HEK293 (cell line): ENCODE measurements around the gene SS18.

ENCODE experiments used
- CTCF ChIA-PET: fragments of 350-600 bp; formaldehyde crosslinking; extraction: SDS; loops from one replicate; lab custom pipeline; 2021; ENCODE audit warnings: antibody characterized with exemption; lab: Yijun Ruan, JAX
- POLR2A ChIA-PET: fragments of 300-600 bp; formaldehyde crosslinking; extraction: SDS; loops from one replicate; lab custom pipeline; 2020; ENCODE audit warnings: antibody characterized with exemption, inconsistent platforms; lab: Yijun Ruan, JAX
- H3K27ac ChIP-seq: fragments of 200-500 bp; sonication (Bioruptor generic); 2 replicates; pipeline ENCODE4 v1.5.1; 2014; ENCODE audit warnings: low read depth, low read length, control low read depth, inconsistent platforms; ENCODE audit errors: extremely low read depth
- H3K36me3 ChIP-seq, 2 experiments: fragments of 200-500 bp in 1 of 2; sonication (Bioruptor generic) in 1 of 2; 1 replicate in 1 of 2; 2 replicates in 1 of 2; pipeline ENCODE4 v1.5.1; 2014 to 2017; ENCODE audit warnings: inconsistent platforms in 2 of 2, low read length in 2 of 2; ENCODE audit not compliant: control insufficient read depth in 2 of 2, insufficient read depth in 1 of 2
- H3K4me1 ChIP-seq: fragments of 200-500 bp; sonication (Bioruptor generic); 2 replicates; pipeline ENCODE4 v1.5.1; 2014; ENCODE audit warnings: mild to moderate bottlenecking, low read length, inconsistent platforms; ENCODE audit not compliant: control insufficient read depth, insufficient read depth
- H3K4me3 ChIP-seq: 2 replicates; pipeline ENCODE4 v1.5.1; 2011; ENCODE audit warnings: low read depth, mild to moderate bottlenecking, control low read depth, low read length, moderate library complexity
- H3K9me3 ChIP-seq: fragments of 200-500 bp; sonication (Bioruptor generic); 2 replicates; pipeline ENCODE4 v1.5.1; 2014; ENCODE audit warnings: low read depth, low read length, inconsistent platforms; ENCODE audit not compliant: control insufficient read depth, insufficient read depth
- EGR2 ChIP-seq: fragments of 450-650 bp; formaldehyde crosslinking; IDR thresholded peaks from 2 replicates; pipeline ENCODE4 v1.5.1; 2016; ENCODE audit warnings: low read depth, missing biosample characterization, missing genetic modification characterization
- GLIS1 ChIP-seq: fragments of 450-650 bp; formaldehyde crosslinking; IDR thresholded peaks from 2 replicates; pipeline ENCODE4 v1.5.1; 2016; ENCODE audit warnings: missing biosample characterization, missing genetic modification characterization
- GLIS2 ChIP-seq: fragments of 450-650 bp; formaldehyde crosslinking; IDR thresholded peaks from 2 replicates; pipeline ENCODE4 v1.5.1; 2016; ENCODE audit warnings: missing biosample characterization, missing genetic modification characterization
- KLF9 ChIP-seq: fragments of 450-650 bp; formaldehyde crosslinking; IDR thresholded peaks from 2 replicates; pipeline ENCODE4 v1.5.1; 2016; ENCODE audit warnings: missing biosample characterization, missing genetic modification characterization, low read depth
- PBX3 ChIP-seq: sonication (generic); formaldehyde crosslinking; IDR thresholded peaks from 2 replicates; pipeline ENCODE4 v1.8.1; 2022; ENCODE audit warnings: mild to moderate bottlenecking, moderate library complexity, missing genetic modification reagents
- PRDM1 ChIP-seq: fragments of 450-650 bp; formaldehyde crosslinking; IDR thresholded peaks from 2 replicates; pipeline ENCODE4; 2016; ENCODE audit warnings: missing biosample characterization, missing genetic modification characterization
- PRDM4 ChIP-seq: fragments of 450-650 bp; formaldehyde crosslinking; IDR thresholded peaks from 2 replicates; pipeline ENCODE4 v1.5.1; 2017; ENCODE audit warnings: missing biosample characterization, missing genetic modification characterization
- TRIM28 ChIP-seq: IDR thresholded peaks from 2 replicates; pipeline ENCODE4 v1.6.1; 2011; ENCODE audit warnings: low read length, control low read depth, borderline replicate concordance
- ZBTB10 ChIP-seq: fragments of 450-650 bp; formaldehyde crosslinking; IDR thresholded peaks from 2 replicates; pipeline ENCODE4 v1.5.1; 2016; ENCODE audit warnings: missing biosample characterization, missing genetic modification characterization
- ZNF175 ChIP-seq: fragments of 450-650 bp; formaldehyde crosslinking; IDR thresholded peaks from 2 replicates; pipeline ENCODE4 v1.5.1; 2016; ENCODE audit warnings: missing biosample characterization, missing genetic modification characterization
- ZNF184 ChIP-seq: fragments of 450-650 bp; IDR thresholded peaks from 2 replicates; pipeline ENCODE4 v1.5.1; 2018; ENCODE audit warnings: missing biosample characterization, mild to moderate bottlenecking, missing genetic modification characterization
- ZNF202 ChIP-seq: fragments of 450-650 bp; formaldehyde crosslinking; IDR thresholded peaks from 2 replicates; pipeline ENCODE4 v1.5.1; 2016; ENCODE audit warnings: missing biosample characterization, missing genetic modification characterization, borderline replicate concordance
- ZNF223 ChIP-seq: fragments of 450-650 bp; formaldehyde crosslinking; IDR thresholded peaks from 2 replicates; pipeline ENCODE4 v1.5.1; 2016; ENCODE audit warnings: missing biosample characterization, missing genetic modification characterization
- ZNF266 ChIP-seq: fragments of 450-650 bp; formaldehyde crosslinking; IDR thresholded peaks from 2 replicates; pipeline ENCODE4 v1.5.1; 2016; ENCODE audit warnings: missing biosample characterization, missing genetic modification characterization, low read depth
- ZNF302 ChIP-seq: fragments of 450-650 bp; formaldehyde crosslinking; IDR thresholded peaks from 2 replicates; pipeline ENCODE4 v1.5.1; 2016; ENCODE audit warnings: missing biosample characterization, missing genetic modification characterization, low read depth
- ZNF350 ChIP-seq: fragments of 450-650 bp; formaldehyde crosslinking; IDR thresholded peaks from 2 replicates; pipeline ENCODE4 v1.5.0; 2017; ENCODE audit warnings: missing biosample characterization, mild to moderate bottlenecking, missing genetic modification characterization
- ZNF48 ChIP-seq: fragments of 450-650 bp; formaldehyde crosslinking; IDR thresholded peaks from 2 replicates; pipeline ENCODE4 v1.5.1; 2016; ENCODE audit warnings: missing biosample characterization, missing genetic modification characterization
- ZNF501 ChIP-seq: fragments of 450-650 bp; formaldehyde crosslinking; IDR thresholded peaks from 2 replicates; pipeline ENCODE4 v1.5.1; 2016; ENCODE audit warnings: missing biosample characterization, missing genetic modification characterization
- ZNF513 ChIP-seq: fragments of 450-650 bp; IDR thresholded peaks from 2 replicates; pipeline ENCODE4 v1.5.1; 2018; ENCODE audit warnings: missing biosample characterization, missing genetic modification characterization
- ZNF585B ChIP-seq: fragments of 450-650 bp; formaldehyde crosslinking; IDR thresholded peaks from 2 replicates; pipeline ENCODE4 v1.5.1; 2016; ENCODE audit warnings: missing biosample characterization, missing genetic modification characterization
- ZNF621 ChIP-seq: fragments of 450-650 bp; formaldehyde crosslinking; IDR thresholded peaks from 2 replicates; pipeline ENCODE4 v1.5.1; 2017; ENCODE audit warnings: missing biosample characterization, missing genetic modification characterization
- ZNF677 ChIP-seq: fragments of 450-650 bp; IDR thresholded peaks from 2 replicates; pipeline ENCODE4 v1.5.0; 2018; ENCODE audit warnings: missing biosample characterization, mild to moderate bottlenecking, missing genetic modification characterization, moderate library complexity
- ZNF776 ChIP-seq: fragments of 450-650 bp; formaldehyde crosslinking; IDR thresholded peaks from 2 replicates; pipeline ENCODE4 v1.5.0; 2017; ENCODE audit warnings: missing biosample characterization, missing genetic modification characterization, borderline replicate concordance
- ZNF792 ChIP-seq: fragments of 450-650 bp; formaldehyde crosslinking; IDR thresholded peaks from 2 replicates; pipeline ENCODE4 v1.5.1; 2016; ENCODE audit warnings: missing biosample characterization, missing genetic modification characterization
- ZNF830 ChIP-seq: fragments of 450-650 bp; IDR thresholded peaks from 2 replicates; pipeline ENCODE4 v1.5.0; 2018; ENCODE audit warnings: missing biosample characterization, missing genetic modification characterization, low read depth, mild to moderate bottlenecking, moderate library complexity

SS18 gene

GRCh38 chr18:26086959-26087358 is 3.5 kb downstream of the SS18 start:
- Histone ChIP-seq H3K9me3 (no peaks in the 10 kb centered on the region), H3K36me3 (peaks cover 14 to 49% of the 10 kb centered on the region in 2 experiments), H3K27ac (no peak overlapping the region), H3K4me1 (peaks cover 9% of the 10 kb centered on the region; the same call in 1 of the 2 replicates), H3K4me3 (no peak overlapping the region)
- ChIA-PET POLR2A (no interaction called here), CTCF (interaction anchor here (0.6 kb wide), 1 partner anchor 49 kb away, joined by 4 read pairs; no protein-coding TSS in a partner anchor)
- no peak for TF ChIP-seq PRDM1
- TF ChIP-seq ZNF175: no peak
- TF ChIP-seq ZNF513 (tag by site-specific recombination): no peak
- no peak for TF ChIP-seq ZNF585B
- TF ChIP-seq PBX3 (CRISPR knock-in tag): no peak
- no peak for TF ChIP-seq KLF9 (tag by site-specific recombination)
- no peak for TF ChIP-seq ZBTB10 (tag by site-specific recombination)
- no peak for TF ChIP-seq ZNF501 (tag by site-specific recombination)
- no peak for TF ChIP-seq ZNF776 (tag by site-specific recombination)
- no peak for TF ChIP-seq ZNF830 (tag by site-specific recombination)
- TF ChIP-seq ZNF677 (tag by site-specific recombination): no peak
- TF ChIP-seq ZNF350 (tag by site-specific recombination): no peak
- TF ChIP-seq TRIM28: no peak
- no peak for TF ChIP-seq GLIS1 (tag by site-specific recombination)
- TF ChIP-seq ZNF223: no peak
- TF ChIP-seq ZNF266 (tag by site-specific recombination): no peak
- no peak for TF ChIP-seq GLIS2 (tag by site-specific recombination)
- TF ChIP-seq PRDM4 (tag by site-specific recombination): no peak

GRCh38 chr18:26085056-26085455 is 5.4 kb downstream of the SS18 start:
- Histone ChIP-seq H3K9me3 (no peaks in the 10 kb centered on the region), H3K4me1 (peaks cover 9% of the 10 kb centered on the region; the same call in 1 of the 2 replicates), H3K36me3 (peaks cover 17 to 60% of the 10 kb centered on the region in 2 experiments), H3K4me3 (no peak overlapping the region), H3K27ac (no peak overlapping the region)
- CTCF ChIA-PET: interaction anchor here (0.6 kb wide), 1 partner anchor 16 kb away, joined by 3 read pairs; no protein-coding TSS in a partner anchor
- POLR2A ChIA-PET: no interaction called here
- TF ChIP-seq ZNF202 (no peak), EGR2 (no peak), ZNF302 (tag by site-specific recombination) (no peak), ZNF184 (no peak), ZNF677 (tag by site-specific recombination) (no peak), ZNF48 (tag by site-specific recombination) (no peak), ZNF792 (tag by site-specific recombination) (no peak), ZNF776 (tag by site-specific recombination) (no peak), ZNF223 (no peak), ZNF621 (tag by site-specific recombination) (no peak)
